Measurements from ENCODE around the gene NXPE1. TPM values are rescaled to one million over a fixed set of nuclear protein-coding genes. Genes with fewer than 3 reads are reported as not detected.

Gene NXPE1
- total RNA-seq, 1 experiment from 2014 or later: not detected

- Histone ChIP-seq H3F3A (ENCODE audit: insufficient read depth, low read depth) (no peaks in the 10 kb centered on the region), H3K27ac (no peak overlapping the region), H4K20me1 (ENCODE audit: insufficient read depth) (no peaks in the 10 kb centered on the region), H3K4me1 (replicated peaks; ENCODE audit: insufficient read depth) (no peaks in the 10 kb centered on the region), H3K36me3 (ENCODE audit: low read depth) (no peaks in the 10 kb centered on the region), H3K9me2 (ENCODE audit: insufficient read depth) (no peaks in the 10 kb centered on the region), H3K27me3 (ENCODE audit: insufficient read depth, low read depth) (no peaks in the 10 kb centered on the region), H3K4me3 (no peak overlapping the region), H3K4me2 (no peak overlapping the region), H3K9me3 (ENCODE audit: insufficient read depth, low read depth) (no peaks in the 10 kb centered on the region; the same call in 1 of the 2 replicates), H3K79me2 (ENCODE audit: low read depth) (no peaks in the 10 kb centered on the region), H2AFZ (no peak overlapping the region)
- CTCF ChIA-PET: no interaction called here
- DNase-seq: no peak
- intact Hi-C loops (cut with micrococcal nuclease; ENCODE audit: unreplicated experiment): no loop called here
- POLR2A ChIA-PET (ENCODE audit: unreplicated experiment): no interaction called here
- BruUV-seq (replicated peaks): no TSS peak
- TF ChIP-seq EZH2 (IDR thresholded peaks at IDR 0.05; ENCODE audit: low read depth): no peak
- TF ChIP-seq, protein P1, sequence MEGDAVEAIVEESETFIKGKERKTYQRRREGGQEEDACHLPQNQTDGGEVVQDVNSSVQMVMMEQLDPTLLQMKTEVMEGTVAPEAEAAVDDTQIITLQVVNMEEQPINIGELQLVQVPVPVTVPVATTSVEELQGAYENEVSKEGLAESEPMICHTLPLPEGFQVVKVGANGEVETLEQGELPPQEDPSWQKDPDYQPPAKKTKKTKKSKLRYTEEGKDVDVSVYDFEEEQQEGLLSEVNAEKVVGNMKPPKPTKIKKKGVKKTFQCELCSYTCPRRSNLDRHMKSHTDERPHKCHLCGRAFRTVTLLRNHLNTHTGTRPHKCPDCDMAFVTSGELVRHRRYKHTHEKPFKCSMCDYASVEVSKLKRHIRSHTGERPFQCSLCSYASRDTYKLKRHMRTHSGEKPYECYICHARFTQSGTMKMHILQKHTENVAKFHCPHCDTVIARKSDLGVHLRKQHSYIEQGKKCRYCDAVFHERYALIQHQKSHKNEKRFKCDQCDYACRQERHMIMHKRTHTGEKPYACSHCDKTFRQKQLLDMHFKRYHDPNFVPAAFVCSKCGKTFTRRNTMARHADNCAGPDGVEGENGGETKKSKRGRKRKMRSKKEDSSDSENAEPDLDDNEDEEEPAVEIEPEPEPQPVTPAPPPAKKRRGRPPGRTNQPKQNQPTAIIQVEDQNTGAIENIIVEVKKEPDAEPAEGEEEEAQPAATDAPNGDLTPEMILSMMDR (conservative IDR thresholded peaks at IDR 0.05): no peak
Measured at GRCh38 chr11:114499756-114500155, 59.9 kb downstream of the NXPE1 start.

DNA sequence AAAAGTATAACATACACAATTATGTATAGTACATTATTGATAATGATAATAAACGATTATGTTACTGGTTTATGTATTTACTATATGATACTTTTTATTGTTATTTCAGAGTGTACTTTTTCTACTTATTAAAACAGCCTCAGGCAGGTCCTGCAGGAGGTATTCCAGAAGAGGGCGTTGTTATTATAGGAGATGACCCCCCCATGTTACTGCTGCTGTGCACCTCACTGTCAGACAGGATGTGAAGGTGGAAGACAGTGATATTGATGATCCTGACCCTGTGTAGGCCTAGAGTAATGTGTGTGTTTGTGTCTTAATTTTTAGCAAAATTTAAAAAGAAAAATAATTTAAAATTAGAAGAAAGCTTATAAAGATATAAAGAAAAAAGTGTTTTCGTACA is 62.8 kb downstream of the NXPE1 start:
- Histone ChIP-seq H3K4me2 (no peak overlapping the region), H3F3A (ENCODE audit: insufficient read depth, low read depth) (no peaks in the 10 kb centered on the region), H3K79me2 (ENCODE audit: low read depth) (no peaks in the 10 kb centered on the region), H3K9me3 (ENCODE audit: insufficient read depth, low read depth) (no peaks in the 10 kb centered on the region; the same call in 1 of the 2 replicates), H3K9me2 (ENCODE audit: insufficient read depth) (no peaks in the 10 kb centered on the region), H4K20me1 (ENCODE audit: insufficient read depth) (no peaks in the 10 kb centered on the region), H3K4me3 (no peak overlapping the region), H3K27me3 (ENCODE audit: insufficient read depth, low read depth) (no peaks in the 10 kb centered on the region), H3K27ac (no peak overlapping the region), H3K4me1 (replicated peaks; ENCODE audit: insufficient read depth) (no peaks in the 10 kb centered on the region), H3K36me3 (ENCODE audit: low read depth) (no peaks in the 10 kb centered on the region), H2AFZ (no peak overlapping the region)
- no TSS peak for BruUV-seq (replicated peaks)
- TF ChIP-seq EZH2 (IDR thresholded peaks at IDR 0.05; ENCODE audit: low read depth): no peak
- TF ChIP-seq, protein P1 (conservative IDR thresholded peaks at IDR 0.05): no peak
- ChIA-PET CTCF (no interaction called here), POLR2A (ENCODE audit: unreplicated experiment) (no interaction called here)
- DNase-seq: no peak
- intact Hi-C loops (cut with micrococcal nuclease; ENCODE audit: unreplicated experiment): no loop called here

GRCh38 chr11:114483929-114484328 is 75.8 kb downstream of the NXPE1 start:
- Histone ChIP-seq H2AFZ (no peak overlapping the region), H3K4me2 (no peak overlapping the region), H3K4me3 (no peak overlapping the region), H3F3A (ENCODE audit: insufficient read depth, low read depth) (no peaks in the 10 kb centered on the region), H3K79me2 (ENCODE audit: low read depth) (no peaks in the 10 kb centered on the region), H3K4me1 (replicated peaks; ENCODE audit: insufficient read depth) (no peaks in the 10 kb centered on the region), H3K27ac (no peak overlapping the region), H3K36me3 (ENCODE audit: low read depth) (no peaks in the 10 kb centered on the region), H3K9me3 (ENCODE audit: insufficient read depth, low read depth) (no peaks in the 10 kb centered on the region), H4K20me1 (ENCODE audit: insufficient read depth) (no peaks in the 10 kb centered on the region), H3K27me3 (ENCODE audit: insufficient read depth, low read depth) (no peaks in the 10 kb centered on the region), H3K9me2 (ENCODE audit: insufficient read depth) (peaks cover 3% of the 10 kb centered on the region; the same call in 1 of the 2 replicates)
- no peak for DNase-seq
- TF ChIP-seq, protein P1 (conservative IDR thresholded peaks at IDR 0.05): no peak
- TF ChIP-seq EZH2 (IDR thresholded peaks at IDR 0.05; ENCODE audit: low read depth): no peak
- POLR2A ChIA-PET (ENCODE audit: unreplicated experiment): no interaction called here
- no TSS peak for BruUV-seq (replicated peaks)
- CTCF ChIA-PET: no interaction called here
- intact Hi-C loops (cut with micrococcal nuclease; ENCODE audit: unreplicated experiment): no loop called here

All from PC-9 (cell line).